HG02884 (cell line): ENCODE measurements around the gene PRKN.
A peak's percentile ranks its signal among the peaks of the same experiment; 100 is the strongest.

ENCODE experiments used
- ATAC-seq: cut with Tn5 transposase; IDR thresholded peaks from one replicate; pipeline ENCODE4 v1.9.1; 2021; ENCODE audit warnings: mild to moderate bottlenecking, moderate library complexity; ENCODE audit not compliant: unreplicated experiment

PRKN gene

DNA sequence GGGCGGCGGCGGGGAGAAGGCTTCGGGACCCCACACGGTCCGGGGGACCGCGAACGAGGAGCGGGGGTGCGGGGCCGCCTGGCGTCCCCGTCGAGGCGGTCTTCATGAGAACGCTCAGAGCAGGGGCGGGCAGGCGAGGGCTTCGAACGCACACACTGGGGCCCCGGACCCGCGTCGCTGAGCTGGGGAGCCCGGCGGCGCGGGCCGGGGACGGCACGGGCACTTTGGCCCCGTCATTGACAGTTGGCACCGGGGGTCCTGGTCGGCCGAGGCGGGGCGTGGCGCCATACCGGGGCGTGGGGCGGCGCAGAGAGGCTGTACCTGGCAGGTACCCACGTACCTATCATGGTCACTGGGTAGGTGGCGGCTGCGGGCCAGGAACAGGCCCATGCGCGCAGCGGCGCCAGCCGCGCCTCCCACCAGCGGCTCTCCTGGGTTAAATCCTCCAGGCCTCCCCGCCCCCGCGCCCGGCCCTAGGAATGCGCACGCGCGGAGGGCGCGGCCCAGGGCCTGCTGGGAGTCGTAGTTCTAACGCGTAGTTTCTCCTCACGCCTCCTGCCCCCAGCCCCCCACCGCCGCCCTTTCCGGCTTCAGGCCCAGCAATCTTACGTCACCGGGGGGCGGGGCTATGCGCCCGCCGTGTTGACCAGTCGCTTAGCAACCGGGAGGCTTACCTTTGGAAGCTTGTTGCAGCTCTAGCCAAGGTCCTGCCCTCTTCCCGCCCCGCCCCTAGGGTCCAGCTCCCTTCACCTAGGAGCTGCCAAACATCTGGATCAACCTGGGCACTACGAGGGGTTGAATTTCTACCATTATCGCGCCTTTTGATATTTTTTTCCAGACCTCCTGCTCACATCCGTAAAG is at the start of gene PRKN, which contains the start of gene PACRG:
Gene PRKN, minus strand, starts transcription at position 445 of the 861 bp plus-strand sequence.
Gene PACRG, plus strand, starts transcription at position 653 of the 861 bp plus-strand sequence.
- ATAC-seq, result peak; percentile 97

DNA sequence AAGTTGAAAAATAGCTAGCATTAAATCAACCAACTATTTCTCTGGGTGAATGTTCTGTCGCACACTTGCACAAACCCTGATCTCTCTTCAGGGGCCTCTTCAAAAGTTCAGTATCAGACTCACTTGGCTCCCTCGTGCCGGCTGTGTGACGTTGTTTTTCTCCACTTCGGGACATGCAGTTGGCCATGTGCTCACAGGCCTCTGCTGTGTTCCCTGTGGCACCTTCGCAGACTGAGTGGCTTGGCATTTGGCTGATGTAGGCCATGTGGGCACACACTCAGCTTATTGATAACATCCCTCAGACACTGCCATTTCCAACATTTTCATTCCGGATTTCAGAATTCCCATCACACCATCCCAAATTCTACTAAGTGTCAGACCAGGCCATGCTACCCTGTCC is 49.5 kb upstream of the PRKN start:
- ATAC-seq, result no peak

DNA sequence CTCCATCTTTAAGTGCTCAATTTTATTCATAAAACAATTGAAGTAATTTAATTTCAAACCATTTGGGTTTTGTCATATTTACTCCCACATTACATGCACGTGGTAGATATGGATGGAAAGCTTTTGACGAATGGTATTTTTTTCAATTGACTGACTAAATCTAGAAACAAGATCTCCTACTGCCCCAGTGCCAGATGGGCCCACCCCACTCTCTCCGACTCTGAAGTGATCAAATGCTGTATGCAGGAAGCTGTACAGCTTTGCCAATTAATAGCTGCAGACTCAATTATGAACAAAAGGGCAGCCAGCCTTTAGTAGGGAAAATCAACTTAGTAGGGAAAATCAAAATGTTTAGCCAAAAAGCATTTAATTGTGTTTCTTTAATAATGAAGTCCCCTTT is 46.4 kb upstream of the PRKN start:
- no peak for ATAC-seq

DNA sequence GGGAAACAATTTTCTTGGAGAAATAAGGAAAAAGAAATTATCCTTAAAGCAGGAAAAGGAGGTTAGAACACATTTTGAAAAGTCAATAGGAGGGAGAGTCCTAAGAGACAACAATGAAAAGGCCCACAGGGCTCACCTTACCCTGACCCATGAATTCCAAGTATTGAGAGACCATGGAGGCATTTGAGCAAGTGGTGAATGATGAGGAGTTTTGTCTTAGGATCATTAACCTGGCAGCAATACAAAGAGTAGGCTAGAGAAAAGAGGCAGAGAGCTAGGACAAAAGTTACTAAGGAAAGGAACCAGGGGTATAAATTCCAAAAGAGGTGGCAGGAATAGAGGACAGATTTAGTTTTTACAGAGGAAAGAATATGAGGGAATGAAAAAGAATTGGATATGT is 44.9 kb upstream of the PRKN start:
- ATAC-seq, result no peak

DNA sequence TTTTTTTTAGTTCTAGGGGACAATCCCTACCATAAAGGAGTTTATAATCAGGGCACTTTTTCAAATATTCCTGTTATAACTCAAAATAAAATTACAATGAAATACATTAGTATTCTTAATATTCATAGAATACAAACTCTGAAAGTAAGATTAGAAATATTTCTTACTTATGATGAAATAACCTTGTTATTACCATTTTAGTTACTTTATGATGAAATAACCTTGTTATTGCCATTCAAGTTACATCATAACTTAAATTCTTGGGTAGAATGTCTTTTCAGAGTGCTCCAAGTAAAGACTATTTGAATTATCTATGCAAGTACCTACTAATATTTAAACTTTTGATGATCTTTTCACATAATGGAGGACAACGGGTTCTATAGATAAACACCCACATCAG is 43.4 kb upstream of the PRKN start:
- no peak for ATAC-seq

DNA sequence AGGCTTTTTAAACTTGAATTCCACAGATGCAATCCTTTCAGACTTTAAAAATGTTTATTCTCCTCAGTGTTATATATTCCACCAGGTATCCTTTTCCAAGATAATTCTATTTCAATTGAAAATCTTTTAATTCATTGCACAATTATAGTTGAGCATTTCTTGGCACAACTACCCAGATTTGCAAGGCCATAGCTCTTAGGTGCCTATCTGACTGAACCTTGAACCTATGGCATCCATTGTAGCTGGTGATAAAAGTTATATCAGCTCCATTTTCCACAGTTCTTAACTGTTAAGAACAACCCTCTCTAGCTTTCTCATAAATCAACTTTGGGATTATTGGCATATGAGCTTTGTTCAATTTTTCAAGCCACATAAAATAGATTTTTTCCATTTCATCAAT is 42.6 kb upstream of the PRKN start:
- no peak for ATAC-seq

DNA sequence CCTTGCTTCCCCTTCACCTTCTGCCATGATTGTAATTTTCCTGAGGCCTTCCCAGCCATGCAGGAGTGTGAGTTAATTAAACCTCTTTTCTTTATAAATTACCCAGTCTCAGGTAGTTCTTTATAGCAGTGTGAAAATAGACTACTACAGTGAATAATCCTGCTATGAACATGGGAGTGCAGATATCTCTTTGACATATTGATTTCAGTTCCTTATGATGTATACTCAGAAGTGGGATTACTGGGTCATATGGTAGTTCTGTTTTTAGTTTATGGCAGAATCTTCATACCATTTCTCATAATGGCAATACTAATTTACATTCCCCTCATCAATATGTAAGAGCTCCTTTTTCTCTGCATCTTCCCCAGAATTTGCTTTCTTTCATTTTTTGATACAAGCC is 26.2 kb upstream of the PRKN start:
- no peak for ATAC-seq

DNA sequence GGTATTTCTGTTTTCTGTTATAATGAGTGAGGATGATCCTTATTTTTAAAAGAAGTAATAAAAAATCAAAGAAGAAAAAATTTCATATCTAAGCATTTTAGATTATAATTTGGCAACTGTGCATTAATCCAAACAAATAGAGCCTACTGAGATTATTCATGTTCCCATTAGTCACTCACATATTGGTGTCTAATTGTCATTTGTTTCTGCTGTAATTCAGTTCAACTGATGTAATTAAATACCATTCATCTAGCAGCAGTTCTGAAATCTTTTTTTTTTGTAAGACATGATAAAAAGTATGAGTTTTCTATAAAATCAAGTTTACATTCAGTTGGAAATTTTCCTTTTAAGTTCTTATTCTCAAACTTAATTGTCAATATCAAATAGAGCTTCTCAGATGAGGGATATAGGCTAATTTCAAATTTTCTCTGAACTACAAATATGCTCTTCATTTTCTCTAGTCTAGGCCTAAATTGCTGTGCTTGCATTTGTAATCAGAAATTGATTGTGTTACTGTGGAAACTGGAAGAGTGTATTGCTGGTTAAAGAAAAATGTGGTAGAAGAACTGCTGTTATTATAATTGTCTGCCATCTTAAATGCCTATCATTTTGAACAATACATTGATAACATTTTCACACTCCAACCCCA is 23.8 kb upstream of the PRKN start:
- no peak for ATAC-seq

DNA sequence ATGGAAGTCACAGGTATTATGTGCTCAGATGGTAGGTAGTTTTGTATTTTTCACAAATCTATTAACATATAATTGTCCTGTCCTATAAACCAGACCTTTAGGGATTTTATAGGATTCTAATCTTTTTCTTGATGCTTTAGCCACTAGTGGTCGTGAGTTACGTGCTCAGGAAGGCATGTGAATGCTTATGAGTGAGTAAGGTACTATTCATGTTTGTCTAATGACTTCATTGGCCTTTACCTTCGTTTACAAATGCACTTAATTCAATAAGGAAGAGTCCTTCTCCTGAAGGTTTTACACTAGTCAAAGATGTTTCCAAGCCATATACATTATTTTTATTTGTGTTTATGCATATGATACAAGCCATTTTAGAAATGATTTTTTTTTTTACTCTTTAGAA is 23.2 kb upstream of the PRKN start:
- ATAC-seq, result no peak

DNA sequence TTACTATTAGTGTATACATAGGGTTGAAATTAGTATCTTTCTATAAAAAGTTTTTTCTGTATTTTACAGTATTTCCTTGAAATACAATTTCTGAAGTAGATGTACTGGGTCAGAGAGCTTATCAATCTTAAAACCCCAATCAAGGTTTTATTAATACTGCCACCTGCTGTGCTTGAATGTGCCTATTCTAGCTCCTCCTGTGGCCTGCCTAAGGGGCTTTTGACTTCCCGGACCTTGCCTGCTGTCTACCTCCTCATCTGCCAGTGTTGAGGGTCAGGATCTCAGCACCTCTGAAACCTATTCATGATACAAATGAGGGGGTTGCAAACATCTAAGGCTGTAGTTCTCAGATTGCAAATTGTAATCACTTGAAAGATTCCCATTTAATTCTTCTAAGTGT is 9.4 kb upstream of the PRKN start:
- ATAC-seq, result no peak

DNA sequence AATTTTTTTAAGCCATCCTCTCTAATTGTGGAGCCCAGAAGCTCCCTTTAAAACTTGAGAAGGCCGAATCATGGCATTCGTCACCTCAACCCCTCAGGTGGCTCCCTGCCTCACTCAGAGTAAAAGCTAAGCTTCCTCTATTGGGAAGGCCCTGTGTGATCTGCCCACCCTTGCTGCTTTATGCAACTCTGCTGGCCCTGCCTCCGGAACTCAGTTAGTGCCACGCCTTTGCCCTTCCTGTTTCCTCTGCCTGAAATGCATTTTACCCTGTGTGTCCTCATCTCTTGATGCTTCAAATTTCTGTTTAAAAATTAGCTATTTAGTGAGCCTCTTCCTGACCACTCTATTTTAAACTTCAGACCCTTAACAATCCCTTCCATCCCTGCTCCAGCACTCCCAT is 5.9 kb upstream of the PRKN start:
- no peak for ATAC-seq

DNA sequence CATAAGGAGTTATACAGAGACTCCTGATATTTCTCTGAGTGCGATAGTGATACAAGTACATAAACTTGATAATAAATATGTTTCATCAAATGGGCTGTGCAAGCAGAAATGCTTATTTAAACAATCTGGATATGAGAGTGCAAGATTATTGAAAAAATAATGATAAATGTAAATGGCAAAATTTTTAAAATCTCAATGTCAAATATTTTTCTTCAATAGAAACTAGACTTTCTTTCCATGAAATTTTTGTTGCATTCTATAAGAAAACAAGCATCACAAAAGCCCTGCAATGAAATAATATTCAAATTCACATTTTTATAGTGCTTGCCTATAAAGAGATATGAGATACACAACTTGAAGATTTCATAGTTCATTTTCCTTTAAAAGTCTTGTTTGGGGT is 2.9 kb upstream of the PRKN start:
- no peak for ATAC-seq

DNA sequence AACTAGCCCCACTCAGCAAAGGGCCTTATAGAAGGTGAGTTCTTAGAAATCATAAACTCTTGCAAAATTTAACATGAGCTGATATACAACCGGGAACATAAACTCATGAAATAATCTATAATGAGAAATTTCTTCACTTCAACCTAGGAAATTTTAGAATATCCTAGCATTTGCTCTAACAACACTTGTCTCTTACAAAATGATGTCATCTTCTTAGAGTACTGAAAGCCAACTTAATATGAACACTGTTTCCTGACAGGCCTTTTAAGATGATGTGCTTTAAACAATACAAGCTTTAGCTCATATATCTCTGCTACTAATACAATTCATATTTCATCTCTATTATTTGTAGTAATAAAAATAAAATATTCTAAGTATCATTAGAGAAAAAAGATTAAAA is 1.1 kb upstream of the PRKN start:
- no peak for ATAC-seq

DNA sequence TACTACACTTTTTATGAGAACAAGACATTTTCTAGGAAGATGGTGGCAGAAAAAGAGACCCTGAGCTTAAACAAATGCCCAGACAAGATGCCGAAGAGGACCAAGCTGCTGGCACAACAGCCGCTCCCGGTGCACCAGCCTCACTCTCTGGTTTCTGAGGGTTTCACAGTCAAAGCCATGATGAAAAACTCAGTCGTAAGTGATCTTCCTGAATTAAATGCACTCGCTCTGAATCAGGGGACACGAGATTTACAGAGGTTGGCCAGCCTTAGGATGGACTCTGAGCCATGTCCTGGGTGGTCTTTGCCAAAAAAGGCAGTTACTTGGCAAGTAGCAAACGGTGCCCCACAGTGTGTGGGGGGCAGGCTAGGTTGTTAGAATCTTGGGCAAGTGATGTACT is 631 bp upstream of the PRKN start:
- ATAC-seq, result no peak

DNA sequence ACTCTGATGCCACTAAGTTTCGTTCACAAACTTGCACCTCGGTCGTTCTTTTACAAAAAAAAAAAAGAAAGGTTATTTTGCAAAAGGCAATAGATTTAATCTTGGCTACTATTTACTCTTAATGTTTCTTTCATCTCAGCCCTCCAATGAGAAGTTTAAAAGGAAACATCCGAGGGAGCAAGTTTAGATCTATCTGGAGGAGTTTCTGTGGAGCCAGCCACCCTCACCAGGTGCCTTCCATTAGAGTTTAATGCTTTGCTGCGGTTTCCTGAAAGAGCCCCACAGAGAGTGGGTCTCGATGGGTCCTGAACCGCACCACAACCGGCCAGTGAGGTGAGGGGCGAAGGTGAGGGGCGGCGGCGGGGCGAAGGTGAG is 632 bp downstream of the PRKN start:
- ATAC-seq, result peak; percentile 0

DNA sequence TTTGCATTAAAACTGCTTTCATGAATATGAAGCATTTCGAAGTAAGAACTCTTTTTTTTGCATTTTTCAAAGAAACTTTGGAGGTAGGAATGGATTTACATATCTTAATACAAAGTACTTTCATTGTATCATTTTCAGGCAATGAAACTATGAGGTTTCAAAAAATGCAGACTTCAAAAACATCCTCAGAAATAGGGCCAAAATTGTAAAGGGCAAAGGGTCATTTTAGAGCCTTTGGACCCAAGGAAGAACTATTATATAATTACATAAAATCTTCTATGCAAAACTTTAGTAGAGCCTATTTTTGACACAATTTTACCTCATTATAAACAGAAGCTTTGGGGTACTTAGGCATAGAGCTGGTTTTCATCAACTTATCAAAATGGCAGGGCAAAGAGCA is 4.9 kb downstream of the PRKN start:
- no peak for ATAC-seq

DNA sequence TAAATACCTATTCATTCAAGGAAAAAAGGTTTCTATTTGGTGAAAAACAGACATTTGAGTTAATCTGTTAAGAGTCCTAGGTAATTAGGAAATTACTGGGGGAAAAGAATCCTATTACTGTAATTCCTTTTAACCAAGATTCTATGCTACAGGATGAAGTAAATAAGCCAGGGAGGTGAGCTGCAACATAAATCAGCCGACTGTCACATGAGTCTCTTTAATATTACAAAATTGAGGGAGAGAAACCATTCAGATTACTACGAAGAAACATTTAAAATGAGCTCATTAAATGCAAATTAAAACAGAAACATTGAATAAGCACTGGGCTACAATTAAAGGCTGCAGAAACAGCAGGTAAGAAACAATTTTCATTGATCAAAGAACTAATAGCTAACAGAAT is 5.3 kb downstream of the PRKN start:
- ATAC-seq, result no peak

DNA sequence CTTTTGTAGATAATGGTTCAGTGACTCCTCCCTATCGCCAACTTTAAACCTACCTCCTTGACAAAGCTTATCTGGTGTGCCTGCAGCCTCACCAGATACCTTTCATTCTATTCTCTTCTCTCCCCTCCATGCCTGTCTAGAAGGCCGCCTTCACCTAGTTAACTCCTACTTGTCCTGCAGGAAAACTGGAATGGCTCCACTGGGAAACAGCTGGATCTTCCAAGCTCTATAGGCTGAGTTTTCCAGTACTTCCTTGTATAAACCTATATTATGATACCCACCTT is 6.2 kb downstream of the PRKN start:
- no peak for ATAC-seq

DNA sequence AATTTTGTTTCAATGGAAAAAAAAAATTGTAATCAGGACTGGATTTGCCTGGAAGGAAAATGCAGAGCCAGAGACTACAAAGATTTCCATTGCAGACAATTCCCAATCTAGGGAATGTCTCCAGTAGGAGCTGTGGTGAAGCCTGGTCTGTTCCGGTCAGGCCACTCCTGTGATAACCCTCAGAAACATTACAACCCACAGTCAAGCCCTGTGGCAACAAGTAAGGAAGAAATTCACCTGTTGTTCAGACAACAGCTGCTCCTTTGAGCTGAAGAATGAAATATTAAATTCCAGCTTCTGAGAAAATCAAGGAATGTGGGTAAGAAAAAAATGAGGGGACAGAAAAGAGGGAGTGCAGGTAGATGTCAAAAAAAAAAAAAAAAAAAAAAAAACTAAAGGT is 8.0 kb downstream of the PRKN start:
- no peak for ATAC-seq

DNA sequence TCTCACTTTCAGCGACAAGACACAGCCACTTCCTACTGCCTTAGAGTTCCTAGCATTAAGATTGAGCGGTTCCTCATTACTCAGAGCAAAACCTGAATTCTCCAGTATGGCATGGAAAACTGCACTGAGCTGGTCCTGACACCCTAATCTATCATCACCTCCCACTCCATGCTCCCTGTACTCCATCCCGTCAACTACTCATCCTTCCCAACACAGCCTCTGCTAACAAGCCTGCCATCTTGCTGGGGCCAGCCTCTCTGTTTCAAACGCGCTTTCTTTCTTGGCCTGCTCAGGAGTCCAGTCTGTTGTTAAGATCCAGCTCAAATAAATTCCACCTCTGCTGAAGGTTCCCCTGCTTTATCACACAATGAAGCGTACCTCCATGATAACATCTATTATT is 12.0 kb downstream of the PRKN start:
- no peak for ATAC-seq

DNA sequence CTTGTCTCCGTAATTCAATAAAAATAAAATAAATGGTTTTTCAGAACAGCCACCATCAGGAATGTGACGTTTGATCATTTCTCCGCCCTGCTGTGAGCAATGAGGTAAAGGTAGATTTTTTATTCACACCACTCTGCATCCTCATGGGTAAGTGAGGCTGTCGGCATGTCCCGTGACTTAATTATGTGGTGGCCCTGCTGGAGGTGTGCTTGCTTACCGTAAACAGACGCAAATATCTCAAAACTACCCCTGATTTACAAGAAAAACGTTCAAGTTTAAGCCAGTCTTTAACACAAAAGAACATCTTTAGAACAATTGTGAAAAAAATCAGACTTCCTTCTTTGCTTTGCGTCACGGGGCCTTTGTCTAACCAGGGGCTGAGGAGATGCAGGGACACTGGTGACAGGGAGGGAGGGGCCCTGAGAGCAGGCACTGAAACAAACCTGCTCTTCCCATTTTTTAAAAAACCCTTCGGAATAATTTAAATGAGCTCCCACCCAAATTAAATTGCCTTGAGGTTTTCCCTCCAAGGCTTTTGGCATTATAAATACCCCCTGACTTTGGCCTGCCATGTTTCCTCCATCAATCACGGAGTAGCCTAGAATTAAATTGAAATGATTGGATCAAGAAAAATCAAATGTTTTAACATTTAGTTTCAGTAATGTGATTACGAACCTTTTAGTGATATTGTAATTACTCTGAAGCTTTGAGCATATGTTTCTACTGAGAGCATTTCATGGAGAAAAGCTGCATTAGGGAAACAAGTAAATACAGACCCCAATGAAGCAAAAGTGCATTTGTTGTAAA is 13.4 kb downstream of the PRKN start:
- ATAC-seq, result no peak

DNA sequence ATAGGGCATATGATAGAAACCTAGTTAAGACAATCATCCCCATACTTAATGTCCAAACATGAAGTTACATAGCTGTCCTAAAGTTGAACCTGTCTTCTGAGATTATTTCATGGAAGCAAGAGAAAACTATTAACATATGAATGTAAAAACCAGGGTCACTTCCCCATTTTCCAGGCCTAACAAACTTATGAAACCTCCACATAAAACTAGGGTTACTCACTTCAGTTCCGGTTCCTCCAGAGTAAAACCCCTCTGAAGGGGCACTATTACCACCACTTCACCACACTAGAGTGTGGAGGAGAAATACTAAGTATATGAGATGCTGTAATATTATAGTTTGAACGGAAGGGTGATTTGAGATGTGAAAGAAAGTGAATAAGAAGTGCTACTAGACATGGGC is 14.9 kb downstream of the PRKN start:
- ATAC-seq, result no peak
